Activated CD8-positive, alpha-beta memory T cell treated with anti-CD3 and anti-CD28 coated beads, Interleukin-2, amount 50 U/mL, for 1 hour (primary cell): ENCODE measurements around the gene C4B.
"Not testable (repeated sequence)": the region's sequence is repeated elsewhere in the genome, so short reads cannot be mapped to it uniquely, and the experiment has no call there.

Source experiments
- DNase-seq: peaks from one replicate; pipeline ENCODE4 v3.0.0-alpha.2; 2020; ENCODE audit errors: extremely low read depth

C4B gene

GRCh38 chr6:32035283-32036013, 20.9 kb downstream of the C4B start:
- DNase-seq = not testable (repeated sequence)

GRCh38 chr6:32037136-32037535, 22.5 kb downstream of the C4B start:
- not testable (repeated sequence) for DNase-seq

- DNase-seq = not testable (repeated sequence)
Observed at GRCh38 chr6:32037598-32038524, 23.3 kb downstream of the C4B start, which contains the start of gene CYP21A2. CYP21A2 (plus strand) TSS chr6:32038415; CDS start chr6:32038423, 8 bp downstream.

- not testable (repeated sequence) for DNase-seq
Observed at GRCh38 chr6:32038878-32039277, 24.3 kb downstream of the C4B start.

- not testable (repeated sequence) for DNase-seq
Observed at GRCh38 chr6:32039321-32040274, 25.0 kb downstream of the C4B start.

- DNase-seq = not testable (repeated sequence)
Observed at GRCh38 chr6:32040299-32041049, 25.9 kb downstream of the C4B start.

GRCh38 chr6:32041050-32041321, 26.4 kb downstream of the C4B start:
- not testable (repeated sequence) for DNase-seq

GRCh38 chr6:32041385-32041784, 26.8 kb downstream of the C4B start:
- DNase-seq = not testable (repeated sequence)

- DNase-seq = not testable (repeated sequence)
Observed at GRCh38 chr6:32042276-32042675, 27.7 kb downstream of the C4B start.

- DNase-seq = not testable (repeated sequence)
Observed at GRCh38 chr6:32043589-32044380, 29.2 kb downstream of the C4B start.

GRCh38 chr6:32044916-32045315, 30.3 kb downstream of the C4B start:
- not testable (repeated sequence) for DNase-seq

GRCh38 chr6:32045811-32046449, 31.3 kb downstream of the C4B start:
- no peak for DNase-seq

- DNase-seq = no peak
Observed at GRCh38 chr6:32046450-32047083, 32.0 kb downstream of the C4B start.

GRCh38 chr6:32047084-32047478, 32.5 kb downstream of the C4B start:
- no peak for DNase-seq

- DNase-seq = no peak
Observed at GRCh38 chr6:32047539-32047854, 32.9 kb downstream of the C4B start.

GRCh38 chr6:32047855-32048766, 33.5 kb downstream of the C4B start:
- peak; percentile 17 for DNase-seq

- DNase-seq = not testable (repeated sequence)
Observed at GRCh38 chr6:32049149-32049548, 34.6 kb downstream of the C4B start.

GRCh38 chr6:32049736-32050135, 35.1 kb downstream of the C4B start:
- not testable (repeated sequence) for DNase-seq
